OCI-LY7 (cell line): ENCODE data around the gene COL1A2. TPM values are rescaled to one million over a fixed set of nuclear protein-coding genes. Genes with fewer than 3 reads are reported as not detected.

ENCODE experiments used
- BruUV-seq: library from RNA; stranded (reverse); fragments of 400-500 nt; replicated peaks from 2 replicates; lab custom pipeline; 2021; lab: Mats Ljungman, UMichigan
- CTCF ChIA-PET: fragments of 300-600 bp; sonication (Branson Sonifier 250); formaldehyde crosslinking; loops from one replicate; lab custom pipeline; 2022; ENCODE audit warnings: antibody characterized with exemption; ENCODE audit not compliant: unreplicated experiment; lab: Charles Lee
- POLR2A ChIA-PET: fragments of 300-600 bp; sonication (Branson Sonifier 250); formaldehyde crosslinking; loops from one replicate; lab custom pipeline; 2022; ENCODE audit warnings: antibody characterized with exemption; lab: Charles Lee
- DNase-seq: peaks from one replicate; pipeline ENCODE4 v3.0.0-alpha.2; 2015; ENCODE audit warnings: low spot score
- H2AFZ ChIP-seq: fragments of 200-600 bp; sonication (generic), shearing (Covaris generic); 2 replicates; pipeline ENCODE4 v1.6.1; 2014; ENCODE audit warnings: mild to moderate bottlenecking, antibody characterized with exemption, low read length, moderate library complexity
- H3K27ac ChIP-seq: fragments of 200-600 bp; sonication (generic); 2 replicates; pipeline ENCODE4 v1.5.1; 2014; ENCODE audit warnings: mixed run types, low read depth, mild to moderate bottlenecking, moderate library complexity, low read length, inconsistent platforms; ENCODE audit not compliant: poor library complexity, severe bottlenecking
- H3K36me3 ChIP-seq: fragments of 200-600 bp; sonication (generic); 2 replicates; pipeline ENCODE4 v1.6.1; 2014; ENCODE audit warnings: mild to moderate bottlenecking, antibody characterized with exemption, low read length, moderate library complexity, mixed read lengths; ENCODE audit not compliant: insufficient read depth
- H3K4me1 ChIP-seq: fragments of 200-600 bp; sonication (generic); 2 replicates; pipeline ENCODE4 v1.5.1; 2014; ENCODE audit warnings: mild to moderate bottlenecking, low read length; ENCODE audit not compliant: insufficient read depth, poor library complexity, severe bottlenecking
- H3K4me2 ChIP-seq: fragments of 200-600 bp; sonication (generic); 2 replicates; pipeline ENCODE4 v1.6.1; 2014; ENCODE audit warnings: mild to moderate bottlenecking, low read length
- H3K4me3 ChIP-seq: fragments of 200-600 bp; sonication (generic); 2 replicates; pipeline ENCODE4 v1.5.1; 2014; ENCODE audit warnings: mild to moderate bottlenecking, low read depth, low read length; ENCODE audit not compliant: poor library complexity, severe bottlenecking
- H3K79me2 ChIP-seq: fragments of 200-600 bp; sonication (generic); 2 replicates; pipeline ENCODE4 v1.6.1; 2016; ENCODE audit warnings: low read depth, mild to moderate bottlenecking, low read length, moderate library complexity, mixed read lengths; ENCODE audit not compliant: insufficient read depth
- H3K9me2 ChIP-seq: fragments of 200-600 bp; sonication (generic); 2 replicates; pipeline ENCODE4 v1.6.1; 2016; ENCODE audit warnings: mild to moderate bottlenecking, low read length, mixed read lengths; ENCODE audit not compliant: insufficient read depth
- H3K9me3 ChIP-seq: fragments of 200-600 bp; sonication (generic); 2 replicates; pipeline ENCODE4 v1.6.1; 2014; ENCODE audit warnings: mild to moderate bottlenecking, mixed run types, low read length, mixed read lengths
- H4K20me1 ChIP-seq: fragments of 200-600 bp; sonication (generic); 2 replicates; pipeline ENCODE4 v1.6.1; 2014; ENCODE audit warnings: mild to moderate bottlenecking, antibody characterized with exemption, low read length, moderate library complexity, mixed read lengths; ENCODE audit not compliant: insufficient read depth
- EZH2phosphoT487 ChIP-seq: fragments of 200-600 bp; sonication (generic); IDR thresholded peaks from 2 replicates; pipeline ENCODE4 v1.6.1; 2018; ENCODE audit warnings: low read depth, borderline replicate concordance, mild to moderate bottlenecking, mixed run types, antibody characterized with exemption, low read length, moderate library complexity, mixed read lengths
- intact Hi-C: fragments of 100-400 bp; cut with micrococcal nuclease; formaldehyde crosslinking; loops from one replicate; pipeline ENCODE4 v1.10.0; 2022; ENCODE audit not compliant: unreplicated experiment
- total RNA-seq, 2 experiments: library from RNA; depleted of rRNA in 1 of 2; stranded (reverse); fragments of >200 nt in 1 of 2; shearing (Covaris generic) in 1 of 2; gene quantifications; 2 replicates each; pipeline ENCODE4 v1.2.3, GENCODE V29; 2014 to 2022
- TF ChIP-seq, protein P1 (sequence below): fragments of 200-600 bp; sonication (generic); conservative IDR thresholded peaks from 2 replicates; pipeline ENCODE4 v1.5.1; 2014; ENCODE audit warnings: mild to moderate bottlenecking, antibody characterized with exemption, low read length, moderate library complexity, mixed read lengths

Gene COL1A2
- total RNA-seq, 2 experiments from 2014 or later: not detected

DNA sequence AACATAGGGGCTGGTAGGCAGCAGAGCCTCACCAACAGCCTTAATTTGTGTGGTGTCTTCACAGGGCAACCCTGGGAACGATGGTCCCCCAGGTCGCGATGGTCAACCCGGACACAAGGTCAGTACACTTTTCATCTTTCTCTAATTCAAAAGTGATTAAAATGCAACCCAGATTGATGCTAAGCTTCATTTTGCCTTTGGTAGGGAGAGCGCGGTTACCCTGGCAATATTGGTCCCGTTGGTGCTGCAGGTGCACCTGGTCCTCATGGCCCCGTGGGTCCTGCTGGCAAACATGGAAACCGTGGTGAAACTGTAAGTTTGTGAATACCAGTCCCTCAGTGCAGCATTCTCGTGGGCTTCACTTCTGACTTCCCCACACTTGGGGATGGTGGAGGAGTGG is 30.9 kb downstream of the COL1A2 start:
- no peak for DNase-seq
- no peaks in the 10 kb centered on the region for H3K9me3 ChIP-seq
- H3K79me2 ChIP-seq: no peaks in the 10 kb centered on the region
- no peak overlapping the region for H3K4me2 ChIP-seq
- no peak overlapping the region for H3K27ac ChIP-seq
- ChIA-PET CTCF (no interaction called here), POLR2A (no interaction called here)
- no peaks in the 10 kb centered on the region for H4K20me1 ChIP-seq
- intact Hi-C loops: no loop called here
- H2AFZ ChIP-seq: no peak overlapping the region
- TF ChIP-seq, protein P1, sequence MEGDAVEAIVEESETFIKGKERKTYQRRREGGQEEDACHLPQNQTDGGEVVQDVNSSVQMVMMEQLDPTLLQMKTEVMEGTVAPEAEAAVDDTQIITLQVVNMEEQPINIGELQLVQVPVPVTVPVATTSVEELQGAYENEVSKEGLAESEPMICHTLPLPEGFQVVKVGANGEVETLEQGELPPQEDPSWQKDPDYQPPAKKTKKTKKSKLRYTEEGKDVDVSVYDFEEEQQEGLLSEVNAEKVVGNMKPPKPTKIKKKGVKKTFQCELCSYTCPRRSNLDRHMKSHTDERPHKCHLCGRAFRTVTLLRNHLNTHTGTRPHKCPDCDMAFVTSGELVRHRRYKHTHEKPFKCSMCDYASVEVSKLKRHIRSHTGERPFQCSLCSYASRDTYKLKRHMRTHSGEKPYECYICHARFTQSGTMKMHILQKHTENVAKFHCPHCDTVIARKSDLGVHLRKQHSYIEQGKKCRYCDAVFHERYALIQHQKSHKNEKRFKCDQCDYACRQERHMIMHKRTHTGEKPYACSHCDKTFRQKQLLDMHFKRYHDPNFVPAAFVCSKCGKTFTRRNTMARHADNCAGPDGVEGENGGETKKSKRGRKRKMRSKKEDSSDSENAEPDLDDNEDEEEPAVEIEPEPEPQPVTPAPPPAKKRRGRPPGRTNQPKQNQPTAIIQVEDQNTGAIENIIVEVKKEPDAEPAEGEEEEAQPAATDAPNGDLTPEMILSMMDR: no peak
- TF ChIP-seq EZH2phosphoT487: no peak
- no peak overlapping the region for H3K4me3 ChIP-seq
- no peaks in the 10 kb centered on the region for H3K9me2 ChIP-seq
- H3K4me1 ChIP-seq: no peaks in the 10 kb centered on the region
- no peaks in the 10 kb centered on the region for H3K36me3 ChIP-seq
- BruUV-seq: no TSS peak

- no peak overlapping the region for H3K4me3 ChIP-seq
- no TSS peak for BruUV-seq
- POLR2A ChIA-PET: no interaction called here
- CTCF ChIA-PET: no interaction called here
- H2AFZ ChIP-seq: no peak overlapping the region
- no peaks in the 10 kb centered on the region for H3K9me3 ChIP-seq
- intact Hi-C loops: no loop called here
- no peak overlapping the region for H3K4me2 ChIP-seq
- H3K79me2 ChIP-seq: no peaks in the 10 kb centered on the region
- no peaks in the 10 kb centered on the region for H3K9me2 ChIP-seq
- H3K27ac ChIP-seq: no peak overlapping the region
- no peak for DNase-seq
- TF ChIP-seq, protein P1: no peak
- no peak for TF ChIP-seq EZH2phosphoT487
- no peaks in the 10 kb centered on the region for H3K36me3 ChIP-seq
- H3K4me1 ChIP-seq: no peaks in the 10 kb centered on the region
- H4K20me1 ChIP-seq: no peaks in the 10 kb centered on the region
Measured at GRCh38 chr7:94426980-94427875, 32.5 kb downstream of the COL1A2 start.

- Histone ChIP-seq H3K27ac (no peak overlapping the region), H3K36me3 (no peaks in the 10 kb centered on the region), H3K9me2 (no peaks in the 10 kb centered on the region), H3K79me2 (no peaks in the 10 kb centered on the region), H3K4me1 (no peaks in the 10 kb centered on the region), H4K20me1 (no peaks in the 10 kb centered on the region), H3K9me3 (no peaks in the 10 kb centered on the region), H3K4me2 (no peak overlapping the region), H3K4me3 (no peak overlapping the region), H2AFZ (no peak overlapping the region)
- no peak for DNase-seq
- ChIA-PET CTCF (no interaction called here), POLR2A (interaction anchor here (0.7 kb wide), 1 partner anchor 251 kb away, joined by 3 read pairs; no protein-coding TSS in a partner anchor)
- TF ChIP-seq EZH2phosphoT487: no peak
- TF ChIP-seq, protein P1: no peak
- intact Hi-C loops: no loop called here
- BruUV-seq: no TSS peak
Measured at GRCh38 chr7:94429153-94429552, 34.5 kb downstream of the COL1A2 start.
